HuH-7 (cell line): Measurements from ENCODE around the gene GNG8.

Experiments
- DNase-seq: peaks from one replicate; pipeline ENCODE4 v3.0.0; 2011; ENCODE audit warnings: low spot score

GNG8 gene

DNA sequence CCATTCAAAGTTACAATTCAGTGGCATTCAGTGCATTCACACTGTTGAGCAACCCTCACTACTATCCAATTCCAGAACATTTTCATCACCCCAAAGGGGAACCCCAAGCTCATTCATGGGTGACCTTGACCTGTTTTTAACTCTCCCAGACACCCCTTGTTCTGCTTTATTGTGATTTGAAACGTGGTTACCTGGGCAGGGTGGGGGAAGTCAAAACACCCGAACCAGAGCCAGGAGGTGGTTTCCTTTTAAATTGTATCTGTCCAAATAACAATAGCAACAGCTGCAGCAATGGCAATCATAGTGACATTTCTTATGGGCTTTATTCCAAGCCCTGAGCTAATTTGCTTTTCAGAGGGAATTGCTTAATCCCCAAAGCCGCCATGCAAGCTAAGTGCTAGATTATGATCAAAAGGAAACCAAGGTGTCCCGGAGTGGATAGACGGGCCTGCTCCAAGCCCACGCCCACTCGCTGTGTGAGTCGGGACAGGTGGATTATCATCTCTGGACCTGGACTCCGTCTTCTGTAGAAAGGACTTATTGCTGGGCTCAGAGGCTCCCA is 17.3 kb downstream of the GNG8 start:
- no peak for DNase-seq

DNA sequence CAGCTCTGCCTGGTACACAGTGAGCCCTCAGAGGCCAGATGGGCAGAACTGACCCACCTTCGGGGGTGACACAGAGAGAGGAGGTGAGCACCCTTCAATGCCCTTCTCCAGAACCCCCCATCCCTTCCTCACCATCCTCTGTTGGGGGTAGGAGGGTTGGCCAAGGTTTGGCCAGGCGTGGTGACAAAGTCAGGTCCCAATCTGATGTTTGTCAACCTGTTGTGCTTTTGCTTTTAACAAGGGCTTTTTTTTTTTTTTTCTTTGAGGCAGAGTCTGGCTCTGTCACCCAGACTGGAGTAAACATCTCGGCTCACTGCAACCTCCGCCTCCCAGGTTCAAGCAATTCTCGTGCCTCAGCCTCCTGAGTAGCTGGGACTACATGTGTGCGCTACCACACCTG is 18.4 kb downstream of the GNG8 start:
- DNase-seq: no peak

DNA sequence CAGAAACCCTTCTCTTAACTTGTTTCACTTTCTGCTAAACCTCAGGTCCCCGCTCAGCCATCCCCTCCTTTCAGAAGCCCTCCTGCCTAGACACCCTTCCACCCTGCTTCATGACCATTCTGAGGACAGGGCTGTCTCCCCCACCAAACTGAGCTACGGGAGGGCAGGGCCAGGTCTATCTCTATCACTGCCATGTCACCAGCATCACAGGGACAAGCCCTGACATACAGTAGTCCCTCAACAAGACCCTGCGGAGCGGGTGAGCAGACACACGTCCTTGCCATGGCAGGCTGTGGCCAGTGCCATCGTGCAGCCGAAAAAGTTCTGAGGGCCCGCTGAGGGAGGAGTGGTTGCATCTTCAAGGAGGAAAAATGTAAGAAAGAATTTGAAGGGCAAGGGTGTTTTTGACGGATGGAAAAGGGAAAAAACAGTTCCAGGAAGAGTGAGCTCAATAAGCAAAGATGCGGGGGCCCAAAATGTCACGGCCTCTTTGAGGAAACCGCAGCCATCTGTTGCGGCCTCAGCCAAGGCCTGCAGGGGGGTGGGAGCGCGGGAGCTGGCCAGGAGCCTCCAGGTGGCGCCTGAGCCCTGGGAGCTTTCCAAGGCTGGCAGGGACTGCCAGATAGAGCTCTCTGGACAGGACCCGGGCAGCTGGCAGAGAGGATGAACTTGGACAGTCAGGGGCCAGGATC is 19.2 kb downstream of the GNG8 start:
- peak; percentile 86 for DNase-seq

DNA sequence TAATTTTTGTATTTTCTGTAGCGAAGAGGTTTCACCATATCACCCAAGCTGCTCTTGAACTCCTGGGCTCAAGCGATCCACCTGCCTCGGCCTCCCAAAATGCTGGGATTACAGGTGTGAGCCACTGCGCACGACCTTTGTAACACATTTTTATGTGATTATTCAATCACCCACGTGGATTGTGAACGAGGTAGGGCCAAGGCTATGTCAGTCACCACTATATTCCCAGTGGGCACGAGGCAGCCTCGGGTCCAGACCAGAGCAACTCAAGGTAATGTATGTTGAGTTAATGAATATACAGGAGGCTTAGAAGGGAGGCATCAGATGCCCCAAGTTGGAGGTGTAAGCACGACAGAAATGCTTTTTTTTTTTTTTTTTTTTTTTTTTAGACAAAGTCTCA is 20.0 kb downstream of the GNG8 start:
- no peak for DNase-seq

DNA sequence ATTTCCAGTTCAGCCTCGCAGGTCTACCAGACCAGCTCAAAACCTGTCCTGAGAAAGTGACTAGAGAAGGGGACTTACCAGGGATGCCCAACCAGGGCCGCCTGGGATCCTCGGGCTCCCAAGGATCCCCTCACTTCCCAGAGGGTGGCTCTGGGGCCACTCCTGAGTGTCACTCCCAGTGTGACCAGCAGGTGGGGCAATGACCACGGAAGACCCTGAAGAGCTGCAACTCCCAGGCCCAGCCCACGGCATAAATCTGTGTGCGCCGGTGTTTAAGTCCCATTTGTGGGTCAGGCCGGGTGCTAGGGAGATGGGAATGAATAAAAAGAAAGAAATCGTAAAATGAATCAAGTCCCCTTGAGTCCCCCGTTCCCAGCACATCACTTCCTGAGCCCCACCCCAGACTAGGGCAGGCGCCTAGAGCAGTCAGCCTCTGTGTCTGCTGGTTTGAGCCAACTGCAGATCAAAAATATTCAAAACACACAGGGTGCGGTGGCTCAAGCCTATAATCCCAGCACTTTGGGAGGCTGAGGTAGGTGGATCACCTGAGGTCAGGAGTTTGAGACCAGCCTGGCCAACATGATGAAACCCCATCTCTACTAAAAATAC is 21.8 kb downstream of the GNG8 start:
- peak; percentile 93 for DNase-seq

DNA sequence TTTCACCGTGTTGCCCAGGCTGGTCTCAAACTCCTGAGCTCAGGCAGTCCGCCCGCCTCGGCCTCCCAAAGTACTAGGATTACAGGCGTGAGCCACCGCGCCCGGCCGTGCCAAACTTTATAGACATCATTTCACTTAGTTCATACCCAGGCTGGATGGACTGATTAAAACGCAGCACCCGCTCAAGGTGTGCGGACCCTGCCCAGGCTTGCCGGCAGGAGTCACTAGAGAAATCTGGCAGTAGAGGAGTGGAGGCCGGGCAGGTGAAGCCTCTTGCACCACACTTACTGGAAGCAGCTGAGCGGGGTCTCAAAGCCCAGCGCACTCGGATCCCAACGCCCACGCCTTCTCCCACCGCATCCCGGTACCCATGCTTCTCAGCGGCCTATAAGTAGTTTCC is 22.5 kb downstream of the GNG8 start:
- no peak for DNase-seq

DNA sequence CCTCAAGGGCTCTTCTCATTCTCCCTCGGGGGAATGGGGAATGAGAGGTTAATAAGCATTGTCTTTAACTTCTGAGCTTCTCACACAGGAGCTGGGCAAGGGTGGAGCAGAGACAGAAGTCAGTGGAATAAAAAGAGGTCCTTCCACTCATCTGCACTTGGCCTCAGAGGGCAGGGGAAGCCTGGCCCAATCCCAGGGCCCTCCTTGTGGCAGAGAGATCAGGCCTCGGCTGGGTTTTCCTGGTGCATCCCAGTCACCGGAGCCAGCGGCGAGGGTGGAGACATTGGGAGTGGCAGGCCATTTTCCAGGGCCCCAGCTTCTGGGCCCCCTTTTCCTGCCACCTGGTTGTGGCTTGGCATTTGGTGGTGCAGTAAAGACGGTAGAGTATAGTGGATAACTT is 24.2 kb downstream of the GNG8 start:
- DNase-seq: no peak

DNA sequence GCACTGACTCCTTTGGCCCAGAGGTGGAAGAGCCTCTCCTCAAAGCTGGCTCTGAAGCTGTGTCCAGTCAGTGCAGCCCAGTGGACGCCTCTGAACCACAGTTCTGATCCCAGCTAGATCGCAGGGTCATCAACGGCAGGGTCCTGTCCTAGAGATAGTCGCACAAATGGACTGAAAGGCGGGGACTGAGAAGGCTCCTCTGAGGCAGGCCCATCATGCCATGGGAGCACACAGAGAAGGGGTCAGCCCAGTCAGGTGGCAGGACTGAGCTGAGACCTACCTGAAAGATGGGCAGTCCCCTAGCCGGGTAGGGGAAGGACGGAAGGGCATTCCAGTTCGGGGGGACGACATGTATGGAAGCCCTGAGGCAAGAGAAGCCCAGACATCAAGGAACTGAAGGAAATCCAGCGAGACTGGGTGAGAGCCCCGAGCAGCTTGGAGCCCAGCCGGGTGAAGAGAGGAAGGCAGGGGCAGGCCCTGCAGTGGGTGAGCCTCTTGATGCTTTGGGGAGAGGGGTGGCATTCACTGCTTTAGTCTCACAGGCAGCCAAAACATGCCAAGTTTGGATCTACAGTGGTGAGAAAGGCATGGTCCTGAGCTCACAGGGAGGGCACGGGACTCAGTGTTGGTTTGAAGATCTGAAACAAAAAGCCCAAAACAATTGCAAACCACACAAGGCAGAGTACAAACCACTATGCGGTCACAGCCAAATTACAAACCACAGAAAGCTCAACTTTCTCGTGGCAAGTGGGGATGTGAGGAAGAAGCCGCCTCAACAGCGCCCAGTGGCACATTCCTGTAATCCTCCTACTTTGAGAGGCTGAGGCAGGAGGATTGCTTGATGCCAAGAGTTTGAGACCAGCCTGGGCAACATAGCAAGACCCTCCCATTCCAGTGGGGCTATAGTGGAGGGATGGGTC is 24.9 kb downstream of the GNG8 start:
- no peak for DNase-seq

DNA sequence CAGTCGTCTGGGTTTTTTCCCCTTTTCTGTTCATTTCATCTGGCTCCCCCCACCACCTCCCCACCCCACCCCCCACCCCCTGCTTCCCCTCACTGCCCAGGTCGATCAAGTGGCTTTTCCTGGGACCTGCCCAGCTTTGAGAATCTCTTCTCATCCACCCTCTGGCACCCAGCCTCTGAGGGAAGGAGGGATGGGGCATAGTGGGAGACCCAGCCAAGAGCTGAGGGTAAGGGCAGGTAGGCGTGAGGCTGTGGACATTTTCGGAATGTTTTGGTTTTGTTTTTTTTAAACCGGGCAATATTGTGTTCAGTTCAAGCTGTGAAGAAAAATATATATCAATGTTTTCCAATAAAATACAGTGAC is 25.6 kb downstream of the GNG8 start:
- no peak for DNase-seq

DNA sequence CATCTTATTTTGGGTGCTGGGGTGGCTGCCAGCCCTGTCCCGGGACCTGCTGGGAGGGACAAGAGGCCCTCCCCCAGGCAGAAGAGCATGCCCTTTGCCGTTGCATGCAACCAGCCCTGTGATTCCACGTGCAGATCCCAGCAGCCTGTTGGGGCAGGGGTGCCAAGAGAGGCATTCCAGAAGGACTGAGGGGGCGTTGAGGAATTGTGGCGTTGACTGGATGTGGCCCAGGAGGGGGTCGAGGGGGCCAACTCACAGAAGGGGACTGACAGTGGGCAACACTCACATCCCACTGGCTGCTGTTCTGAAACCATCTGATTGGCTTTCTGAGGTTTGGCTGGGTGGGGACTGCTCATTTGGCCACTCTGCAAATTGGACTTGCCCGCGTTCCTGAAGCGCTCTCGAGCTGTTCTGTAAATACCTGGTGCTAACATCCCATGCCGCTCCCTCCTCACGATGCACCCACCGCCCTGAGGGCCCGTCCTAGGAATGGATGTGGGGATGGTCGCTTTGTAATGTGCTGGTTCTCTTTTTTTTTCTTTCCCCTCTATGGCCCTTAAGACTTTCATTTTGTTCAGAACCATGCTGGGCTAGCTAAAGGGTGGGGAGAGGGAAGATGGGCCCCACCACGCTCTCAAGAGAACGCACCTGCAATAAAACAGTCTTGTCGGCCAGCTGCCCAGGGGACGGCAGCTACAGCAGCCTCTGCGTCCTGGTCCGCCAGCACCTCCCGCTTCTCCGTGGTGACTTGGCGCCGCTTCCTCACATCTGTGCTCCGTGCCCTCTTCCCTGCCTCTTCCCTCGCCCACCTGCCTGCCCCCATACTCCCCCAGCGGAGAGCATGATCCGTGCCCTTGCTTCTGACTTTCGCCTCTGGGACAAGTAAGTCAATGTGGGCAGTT is 26.2 kb downstream of the GNG8 start:
- no peak for DNase-seq

DNA sequence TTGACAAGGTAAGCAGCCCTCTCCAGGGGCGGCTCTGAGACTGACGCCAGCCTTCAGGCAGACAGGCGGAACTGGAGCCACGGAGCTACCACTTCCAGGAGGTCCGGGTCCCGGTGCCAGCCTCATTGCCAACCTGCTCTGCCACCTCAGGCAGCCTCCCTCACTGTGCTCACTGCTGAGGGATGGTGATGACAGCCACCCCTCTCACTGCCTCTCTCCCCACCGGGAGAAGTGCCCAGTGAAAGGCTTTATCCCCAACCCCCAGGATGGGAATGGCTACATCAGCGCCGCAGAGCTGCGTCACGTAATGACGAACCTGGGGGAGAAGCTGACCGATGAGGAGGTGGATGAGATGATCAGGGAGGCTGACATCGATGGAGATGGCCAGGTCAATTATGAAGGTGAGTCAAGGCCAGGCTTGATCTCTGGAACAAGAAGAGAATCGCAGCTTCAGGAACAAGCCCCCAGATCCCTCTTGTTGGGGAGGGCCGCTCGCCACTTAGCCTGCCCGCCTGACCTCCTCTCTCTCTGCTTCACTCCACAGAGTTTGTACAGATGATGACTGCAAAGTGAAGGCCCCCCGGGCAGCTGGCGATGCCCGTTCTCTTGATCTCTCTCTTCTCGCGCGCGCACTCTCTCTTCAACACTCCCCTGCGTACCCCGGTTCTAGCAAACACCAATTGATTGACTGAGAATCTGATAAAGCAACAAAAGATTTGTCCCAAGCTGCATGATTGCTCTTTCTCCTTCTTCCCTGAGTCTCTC is 27.2 kb downstream of the GNG8 start:
- DNase-seq: no peak

DNA sequence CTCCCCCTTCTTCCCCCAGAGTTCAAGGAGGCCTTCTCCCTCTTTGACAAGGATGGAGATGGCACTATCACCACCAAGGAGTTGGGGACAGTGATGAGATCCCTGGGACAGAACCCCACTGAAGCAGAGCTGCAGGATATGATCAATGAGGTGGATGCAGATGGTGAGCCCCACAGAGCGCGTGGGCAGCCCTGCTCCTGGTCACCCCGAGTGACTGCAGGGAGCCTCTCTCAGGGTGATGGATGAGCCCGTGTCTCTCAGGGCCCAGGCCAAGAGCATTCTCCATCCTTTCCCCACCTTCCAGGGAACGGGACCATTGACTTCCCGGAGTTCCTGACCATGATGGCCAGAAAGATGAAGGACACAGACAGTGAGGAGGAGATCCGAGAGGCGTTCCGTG is 27.8 kb downstream of the GNG8 start:
- no peak for DNase-seq

DNA sequence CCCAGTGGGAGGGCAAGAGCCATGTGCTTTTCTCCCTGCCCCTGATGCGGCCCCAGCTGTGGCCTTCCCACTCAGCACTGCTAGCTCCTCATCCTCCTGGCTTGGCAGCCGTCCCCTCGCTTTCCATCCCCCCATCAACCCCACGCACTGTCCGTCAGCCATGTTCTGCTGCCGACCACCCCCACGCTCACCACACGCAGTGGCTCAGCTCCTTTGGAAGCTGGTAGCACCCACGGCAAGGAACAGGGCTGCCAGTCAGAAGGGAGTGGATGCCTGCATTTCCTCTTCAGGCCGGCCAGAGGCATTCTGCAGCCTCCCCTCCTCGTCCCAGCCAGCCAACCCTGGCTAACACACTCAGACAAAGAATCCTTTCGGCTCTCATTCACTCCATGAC is 28.6 kb downstream of the GNG8 start:
- DNase-seq: no peak

DNA sequence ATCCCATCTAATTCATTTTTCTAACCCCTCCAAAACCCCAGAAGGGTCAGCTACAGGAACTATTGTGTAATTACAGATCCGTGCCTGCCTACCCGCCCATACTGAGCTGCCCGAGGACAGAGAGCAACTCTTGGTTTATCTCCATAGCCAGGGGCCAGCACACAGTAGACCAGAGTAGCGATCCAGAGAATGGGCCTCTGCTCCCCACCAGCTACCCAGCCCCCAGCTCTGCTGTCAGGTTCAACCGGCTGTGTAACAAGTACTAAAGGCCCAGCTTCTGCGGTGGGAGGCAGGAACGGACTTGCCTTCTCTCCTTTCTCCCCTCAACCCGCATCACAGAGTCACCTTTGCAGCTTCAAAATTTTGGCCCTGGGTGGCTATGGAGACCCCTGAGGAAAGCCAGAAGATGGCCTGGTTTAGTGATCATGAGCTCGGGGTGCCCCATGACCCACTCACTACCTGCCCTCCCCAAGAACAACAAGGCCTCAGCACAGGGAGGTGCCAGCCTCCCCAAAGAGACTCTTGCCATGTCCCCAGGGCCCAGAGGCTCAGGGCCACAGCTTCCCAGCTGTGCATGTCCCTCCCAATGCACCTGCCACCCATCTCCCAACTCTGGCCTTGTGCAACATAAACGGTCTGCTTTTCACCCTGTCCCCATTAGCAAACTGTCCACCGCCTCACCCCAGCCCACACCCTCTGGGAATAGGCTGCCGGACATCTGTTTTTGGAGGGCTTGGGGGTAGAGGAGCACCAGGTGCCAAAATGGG is 29.1 kb downstream of the GNG8 start:
- no peak for DNase-seq

DNA sequence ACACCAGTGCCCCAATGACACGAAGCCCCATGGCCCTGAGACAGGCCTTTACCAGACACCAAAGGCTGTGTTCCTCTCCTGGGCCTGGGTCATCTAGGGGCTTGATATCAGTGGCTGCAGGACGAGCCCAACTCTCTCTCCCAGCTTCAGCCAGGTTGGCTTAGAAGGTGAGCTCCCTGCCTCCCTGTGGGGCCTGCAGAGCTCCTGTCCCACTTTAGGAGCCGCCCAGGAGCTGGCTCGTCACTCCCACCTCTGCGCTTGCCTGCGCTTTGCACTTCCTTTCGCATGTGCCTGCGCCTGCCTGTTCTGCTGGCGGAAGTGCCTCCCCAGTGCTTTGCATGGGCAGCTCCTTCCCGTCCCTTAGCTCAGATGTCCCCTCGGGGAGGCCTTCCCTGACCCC is 30.0 kb downstream of the GNG8 start:
- no peak for DNase-seq

DNA sequence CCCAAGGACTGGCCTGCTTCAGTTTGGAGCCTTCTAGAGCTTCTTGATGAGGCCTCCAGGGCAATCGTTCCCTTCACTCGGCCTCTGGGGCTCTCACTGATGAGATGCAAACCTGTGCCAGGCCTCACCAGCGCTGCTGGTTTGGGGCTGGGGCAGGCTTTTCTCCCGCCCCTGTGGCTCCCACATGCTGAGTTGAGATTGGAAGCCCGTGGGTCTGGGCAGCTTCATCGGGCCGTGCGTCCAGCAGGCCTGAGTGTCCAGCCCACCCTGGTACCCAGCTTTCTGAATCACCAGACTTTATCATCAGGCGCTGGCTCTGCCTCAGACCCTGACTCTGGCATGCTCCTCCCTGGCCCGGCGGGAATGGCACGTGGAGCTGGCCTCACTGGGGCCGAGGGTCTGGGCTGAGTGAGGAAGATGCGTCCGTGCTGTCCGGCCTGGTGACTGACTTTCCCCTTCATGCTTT is 30.6 kb downstream of the GNG8 start:
- no peak for DNase-seq

DNA sequence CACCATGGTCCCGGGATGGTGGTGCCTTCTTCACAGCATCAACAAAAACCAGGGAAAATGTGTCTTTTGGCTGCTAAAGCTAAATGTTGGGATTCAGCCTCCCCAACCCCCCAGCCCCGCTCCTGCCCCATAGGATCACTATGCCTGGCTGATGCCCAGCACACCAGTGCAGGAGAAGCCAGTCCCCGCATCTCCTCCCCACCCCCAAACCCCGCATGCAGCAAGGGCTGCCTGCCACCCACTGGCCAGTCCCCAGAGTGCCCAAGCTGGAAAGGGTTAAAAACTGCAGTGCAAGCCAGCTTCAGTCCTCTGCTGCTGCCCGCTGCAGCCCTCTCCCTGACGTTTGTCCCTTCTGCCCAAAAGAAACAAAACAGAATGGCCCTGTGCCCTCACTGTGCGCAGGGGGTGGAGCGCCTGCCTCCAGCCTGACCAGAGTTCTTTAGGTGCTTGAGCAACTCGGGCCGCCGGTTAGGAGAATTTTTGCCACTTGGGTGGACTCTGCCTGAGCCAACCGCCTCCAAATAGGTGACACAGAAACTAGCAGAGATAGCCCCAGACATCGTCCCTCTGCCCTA is 31.1 kb downstream of the GNG8 start:
- DNase-seq: no peak

DNA sequence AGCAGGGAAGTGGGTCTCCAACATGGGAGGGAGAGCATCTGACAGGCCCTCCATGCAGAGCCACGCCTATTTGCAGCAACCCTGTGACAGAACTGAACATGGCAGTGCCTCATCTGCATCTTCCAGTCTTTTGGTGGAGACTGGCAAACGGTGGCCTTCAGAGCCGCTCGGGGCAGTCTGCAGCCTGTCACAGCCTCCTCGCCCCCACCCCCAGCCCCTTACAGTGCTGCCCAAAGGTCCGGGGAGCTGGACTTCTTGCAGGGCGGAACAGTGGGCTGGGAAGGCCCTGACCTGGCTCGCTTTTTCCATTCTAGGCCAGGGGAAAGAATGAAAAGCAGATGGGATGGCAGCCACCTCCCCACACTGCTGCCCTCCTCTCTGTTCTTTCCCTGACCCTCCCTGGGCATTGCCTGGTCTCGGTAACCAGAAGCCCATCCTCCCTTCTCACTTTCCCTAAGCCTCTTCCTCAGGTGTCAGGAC is 32.2 kb downstream of the GNG8 start:
- DNase-seq: no peak

DNA sequence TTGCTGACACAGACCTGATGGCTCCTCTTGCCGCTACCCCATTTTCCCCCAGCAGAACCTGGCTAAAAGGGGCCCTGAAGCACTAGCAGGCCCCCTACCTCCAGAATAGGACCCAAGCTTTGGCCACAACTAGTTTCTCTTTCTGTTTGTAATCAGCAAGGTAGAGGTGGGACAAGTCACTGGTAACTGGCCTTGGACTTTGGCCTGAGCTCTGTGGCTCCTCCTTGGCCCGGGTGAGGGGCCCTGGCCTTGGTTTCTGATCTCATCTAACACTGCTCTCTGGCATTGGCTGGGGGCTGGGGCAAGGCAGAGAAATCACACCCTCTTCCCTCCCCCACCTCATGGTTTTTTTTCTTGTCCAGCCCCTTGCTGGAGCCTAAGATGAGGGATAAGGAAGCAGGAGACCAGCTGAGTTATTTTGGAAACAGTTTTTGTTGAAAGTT is 32.8 kb downstream of the GNG8 start:
- peak; percentile 88 for DNase-seq
